Lung (tissue), 12 donors: ENCODE measurements around the gene OR5K4. TPM values are rescaled to one million over a fixed set of nuclear protein-coding genes. Genes with fewer than 3 reads are reported as not detected.

Source experiments
- ATAC-seq: fragments of 200-7000 bp; cut with Tn5 transposase; one replicate; pipeline ENCODE4 v1.9.1; 2020; ENCODE audit warnings: moderate number of reproducible peaks; ENCODE audit not compliant: insufficient read depth, low FRiP score
- DNase-seq, 3 donors: peaks; one replicate each; pipeline ENCODE4 v3.0.0-alpha.2; 2013 to 2017
- H3K27ac ChIP-seq, 2 donors: one replicate each; pipeline ENCODE4 v1.5.1; 2013; ENCODE audit warnings: mild to moderate bottlenecking in 2 of 2, moderate library complexity in 2 of 2, control low read depth in 1 of 2, inconsistent platforms in 1 of 2, low read depth in 1 of 2, low read length in 1 of 2
- H3K27me3 ChIP-seq, 3 donors: one replicate each; pipeline ENCODE4 v1.5.1; 2013; ENCODE audit warnings: low read length in 2 of 3; ENCODE audit not compliant: control insufficient read depth in 3 of 3, insufficient read depth in 3 of 3
- H3K36me3 ChIP-seq, 4 donors: one replicate each; pipeline ENCODE4 v1.5.1; 2013; ENCODE audit warnings: low read length in 4 of 4, mild to moderate bottlenecking in 1 of 4, moderate library complexity in 1 of 4; ENCODE audit not compliant: control insufficient read depth in 4 of 4, insufficient read depth in 4 of 4
- H3K4me1 ChIP-seq, 5 donors: one replicate each; pipeline ENCODE4 v1.5.1; 2013; ENCODE audit warnings: low read length in 5 of 5, mild to moderate bottlenecking in 2 of 5, moderate library complexity in 1 of 5; ENCODE audit not compliant: control insufficient read depth in 5 of 5, insufficient read depth in 5 of 5
- H3K4me3 ChIP-seq: one replicate; pipeline ENCODE4 v1.5.1; 2013; ENCODE audit warnings: mild to moderate bottlenecking, control low read depth, moderate library complexity
- H3K9ac ChIP-seq, 2 donors: one replicate each; pipeline ENCODE4 v1.5.1; 2013; ENCODE audit warnings: low read length in 2 of 2, control low read depth in 1 of 2; ENCODE audit not compliant: insufficient read depth in 1 of 2
- H3K9me3 ChIP-seq, 4 donors: one replicate each; pipeline ENCODE4 v1.5.1; 2013; ENCODE audit warnings: low read length in 3 of 4, mild to moderate bottlenecking in 1 of 4, moderate library complexity in 1 of 4; ENCODE audit not compliant: control insufficient read depth in 4 of 4, insufficient read depth in 3 of 4
- WGBS, 2 donors: extraction: QIAGEN DNeasy Blood & Tissue Kit; methylation state at CpG; one replicate each; pipeline ENCODE4 v1.1.7; 2013; 5-methylcytosine and 5-hydroxymethylcytosine counted together
- polyA plus RNA-seq, 2 donors: library from polyadenylated mRNA; stranded (reverse); fragments of 200-250 nt; gene quantifications; one replicate each; pipeline ENCODE4 v1.2.1, GENCODE V29; 2013
- total RNA-seq, 2 donors: library from RNA; depleted of rRNA in 1 of 2; stranded (reverse); fragments of >200 nt in 1 of 2; gene quantifications; one replicate each; pipeline ENCODE4 v1.2.1, GENCODE V29; 2014 to 2021
- TF ChIP-seq, protein P1 (sequence below): IDR thresholded peaks from 2 replicates; pipeline ENCODE4 v1.5.1; 2012; ENCODE audit warnings: mild to moderate bottlenecking; ENCODE audit errors: control extremely low read depth, extremely low read depth
- donor health status: control.
- donor health status: control.
- donor health status: Bipolar disorder and iron deficiency.
- donor health status: healthy.
- donor health status: DM: yes; HTN: yes; CAD: no.

Gene OR5K4
- total and polyA plus RNA-seq, 4 donors = not detected

DNA sequence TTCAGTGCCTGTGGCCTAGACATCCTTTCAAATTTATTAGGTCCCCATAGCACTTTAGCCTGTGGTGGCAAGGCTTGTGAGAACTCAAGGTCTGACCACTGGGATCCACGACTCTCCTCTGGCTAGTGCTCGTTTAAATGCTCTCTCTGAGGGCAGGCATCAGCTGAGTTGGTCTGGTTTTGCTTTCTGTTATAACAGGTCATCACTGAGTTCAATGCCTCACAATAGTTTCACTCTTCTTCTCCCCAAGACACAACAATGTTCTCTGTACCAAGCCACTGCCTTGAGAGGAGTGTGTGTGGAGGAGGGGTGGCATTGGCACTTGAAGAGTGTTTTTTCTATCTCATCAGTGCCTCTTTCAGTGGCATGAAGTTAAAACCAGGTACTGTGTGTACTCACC, 7.6 kb downstream of the OR5K4 start:
- TF ChIP-seq, protein P1, sequence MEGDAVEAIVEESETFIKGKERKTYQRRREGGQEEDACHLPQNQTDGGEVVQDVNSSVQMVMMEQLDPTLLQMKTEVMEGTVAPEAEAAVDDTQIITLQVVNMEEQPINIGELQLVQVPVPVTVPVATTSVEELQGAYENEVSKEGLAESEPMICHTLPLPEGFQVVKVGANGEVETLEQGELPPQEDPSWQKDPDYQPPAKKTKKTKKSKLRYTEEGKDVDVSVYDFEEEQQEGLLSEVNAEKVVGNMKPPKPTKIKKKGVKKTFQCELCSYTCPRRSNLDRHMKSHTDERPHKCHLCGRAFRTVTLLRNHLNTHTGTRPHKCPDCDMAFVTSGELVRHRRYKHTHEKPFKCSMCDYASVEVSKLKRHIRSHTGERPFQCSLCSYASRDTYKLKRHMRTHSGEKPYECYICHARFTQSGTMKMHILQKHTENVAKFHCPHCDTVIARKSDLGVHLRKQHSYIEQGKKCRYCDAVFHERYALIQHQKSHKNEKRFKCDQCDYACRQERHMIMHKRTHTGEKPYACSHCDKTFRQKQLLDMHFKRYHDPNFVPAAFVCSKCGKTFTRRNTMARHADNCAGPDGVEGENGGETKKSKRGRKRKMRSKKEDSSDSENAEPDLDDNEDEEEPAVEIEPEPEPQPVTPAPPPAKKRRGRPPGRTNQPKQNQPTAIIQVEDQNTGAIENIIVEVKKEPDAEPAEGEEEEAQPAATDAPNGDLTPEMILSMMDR = no peak
- H3K36me3 ChIP-seq = no peaks in the 10 kb centered on the region
- 50 to 70% methylated on average over 2 of the region's 2 CpGs for WGBS, 2 donors
- DNase-seq (no peak), ATAC-seq (no peak)
- no peaks in the 10 kb centered on the region for H3K4me1 ChIP-seq
- peaks cover 0 to 4% (median 0%) of the 10 kb centered on the region in 4 donors for H3K9me3 ChIP-seq
- no peak overlapping the region for H3K9ac ChIP-seq
- H3K27me3 ChIP-seq = no peaks in the 10 kb centered on the region
- no peak overlapping the region for H3K27ac ChIP-seq
- H3K4me3 ChIP-seq = no peak overlapping the region

DNA sequence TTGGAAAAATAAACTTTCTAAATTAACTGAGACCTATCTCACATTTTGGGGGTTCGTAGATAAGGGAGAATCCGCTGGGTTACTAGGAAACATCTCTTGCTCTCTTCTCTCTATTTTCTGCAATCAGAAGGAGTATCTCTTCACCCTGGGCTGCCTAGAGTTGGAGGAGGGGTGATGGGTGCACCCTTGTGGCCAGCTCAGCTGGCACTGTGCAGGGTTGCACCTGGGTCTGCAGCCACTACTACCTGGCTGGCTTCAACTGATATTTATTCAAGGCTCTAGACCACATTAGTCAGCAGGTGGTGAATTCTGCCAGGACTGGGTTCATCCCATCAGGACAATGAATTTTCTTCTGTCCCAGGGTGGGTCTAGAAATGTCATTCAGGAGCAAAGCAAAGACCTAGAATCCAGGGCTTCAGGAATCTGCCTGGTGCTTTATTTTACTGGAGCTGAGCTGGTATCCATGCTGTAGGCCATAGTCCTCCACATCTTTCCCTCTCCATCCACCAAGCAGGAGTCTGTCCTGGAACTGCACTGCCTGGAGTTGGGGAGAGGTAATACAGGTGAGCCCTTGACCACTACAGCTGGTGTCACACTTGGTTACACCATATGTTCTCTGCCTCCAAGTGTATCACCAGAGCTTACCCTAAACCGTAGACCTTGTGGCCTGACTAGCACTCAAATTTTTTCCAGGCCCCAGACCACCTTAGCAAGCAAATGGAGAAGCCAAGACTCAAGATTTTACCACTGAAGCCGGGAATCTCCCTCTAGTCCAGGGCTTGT, 14.0 kb downstream of the OR5K4 start:
- H3K36me3 ChIP-seq = no peaks in the 10 kb centered on the region
- no peak overlapping the region for H3K4me3 ChIP-seq
- no peak for ATAC-seq
- H3K27ac ChIP-seq = no peak overlapping the region
- TF ChIP-seq, protein P1 = no peak
- WGBS, 2 donors = 85 to 86% methylated on average over 4 of the region's 4 CpGs
- H3K9ac ChIP-seq = no peak overlapping the region
- no peak for DNase-seq
- no peaks in the 10 kb centered on the region for H3K4me1 ChIP-seq
- no peaks in the 10 kb centered on the region for H3K9me3 ChIP-seq
- H3K27me3 ChIP-seq = no peaks in the 10 kb centered on the region

DNA sequence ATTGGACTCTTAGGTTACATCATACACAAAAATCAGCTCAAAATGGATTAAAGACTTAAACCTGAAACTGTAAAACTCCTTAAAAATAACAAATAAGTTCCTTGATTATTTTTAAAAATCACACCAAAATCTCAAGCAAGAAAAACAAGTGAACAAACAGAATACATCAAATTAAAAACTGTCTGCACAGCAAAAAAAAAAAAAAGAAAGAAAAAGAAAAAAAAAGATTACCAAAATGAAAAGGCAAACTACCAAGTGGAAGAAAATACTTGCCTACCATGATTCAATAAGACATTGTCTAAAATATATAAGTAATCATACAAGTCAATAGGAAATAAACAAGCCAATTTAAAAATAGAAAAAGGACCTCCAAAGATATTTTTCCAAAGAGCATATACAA, 17.5 kb downstream of the OR5K4 start:
- no peaks in the 10 kb centered on the region for H3K36me3 ChIP-seq
- no peak for DNase-seq
- no peak overlapping the region for H3K27ac ChIP-seq
- H3K4me3 ChIP-seq = no peak overlapping the region
- H3K27me3 ChIP-seq = no peaks in the 10 kb centered on the region
- no peak overlapping the region for H3K9ac ChIP-seq
- H3K4me1 ChIP-seq = no peaks in the 10 kb centered on the region
- TF ChIP-seq, protein P1 = no peak
- no peak for ATAC-seq
- no peaks in the 10 kb centered on the region for H3K9me3 ChIP-seq

DNA sequence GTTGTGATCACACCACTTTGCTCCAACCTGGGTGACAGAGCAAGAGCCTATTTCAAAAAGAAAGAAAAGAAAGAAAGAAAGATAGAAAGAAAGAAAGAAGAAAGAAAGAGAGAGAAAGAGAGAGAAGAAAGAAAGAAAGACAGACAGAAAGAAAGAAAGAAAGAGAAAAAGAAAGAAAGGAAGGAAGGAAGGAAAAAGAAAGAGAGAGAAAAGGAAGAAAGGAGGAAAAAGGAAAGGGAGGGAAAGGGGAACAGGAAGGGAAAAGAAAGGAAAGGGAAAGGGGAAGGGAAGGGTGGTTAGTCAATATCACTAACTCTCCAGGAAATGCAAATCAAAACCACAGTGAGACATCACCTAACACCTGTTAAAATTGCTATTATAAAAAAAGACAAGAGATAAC, 18.2 kb downstream of the OR5K4 start:
- H3K27me3 ChIP-seq = no peaks in the 10 kb centered on the region
- no peaks in the 10 kb centered on the region for H3K36me3 ChIP-seq
- DNase-seq (no peak), ATAC-seq (no peak)
- H3K9me3 ChIP-seq = no peaks in the 10 kb centered on the region
- TF ChIP-seq, protein P1 = no peak
- no peak overlapping the region for H3K9ac ChIP-seq
- H3K4me1 ChIP-seq = no peaks in the 10 kb centered on the region
- no peak overlapping the region for H3K4me3 ChIP-seq
- no peak overlapping the region for H3K27ac ChIP-seq
